Brain microvascular endothelial cell (primary cell): ENCODE results near the gene NIPAL4.
"Not testable (repeated sequence)": the region's sequence is repeated elsewhere in the genome, so short reads cannot be mapped to it uniquely, and the experiment has no call there.

Source experiments
- DNase-seq: peaks from one replicate; pipeline ENCODE4 v3.0.0-alpha.2; 2020
- H3K27ac ChIP-seq: fragments of 250-450 bp; sonication (Bioruptor Pico); 2 replicates; pipeline ENCODE4 v1.5.1; 2020; ENCODE audit warnings: mild to moderate bottlenecking, moderate library complexity
- H3K27me3 ChIP-seq: fragments of 250-450 bp; sonication (Bioruptor Pico); replicated peaks from 2 replicates; pipeline ENCODE4 v1.5.1; 2020; ENCODE audit warnings: mild to moderate bottlenecking
- H3K36me3 ChIP-seq: fragments of 250-450 bp; sonication (Bioruptor Pico); replicated peaks from 2 replicates; pipeline ENCODE4 v1.5.1; 2020; ENCODE audit warnings: mild to moderate bottlenecking
- H3K4me3 ChIP-seq: 2 replicates; pipeline ENCODE4 v1.5.1; 2011; ENCODE audit warnings: low read depth, mild to moderate bottlenecking, control low read depth, low read length, moderate library complexity
- in situ Hi-C: cut with HindIII; loops from 2 replicates; pipeline ENCODE4 v1.10.0; 2017; ENCODE audit warnings: low sequenced_read_pairs, low pct_ligation_motif_present
- TF ChIP-seq, protein P1 (sequence below): IDR thresholded peaks from 2 replicates; pipeline ENCODE4 v1.5.1; 2011; ENCODE audit warnings: low read depth, mild to moderate bottlenecking, moderate library complexity, low read length, control low read depth, inconsistent platforms; ENCODE audit errors: missing control alignments

The NIPAL4 gene

DNA sequence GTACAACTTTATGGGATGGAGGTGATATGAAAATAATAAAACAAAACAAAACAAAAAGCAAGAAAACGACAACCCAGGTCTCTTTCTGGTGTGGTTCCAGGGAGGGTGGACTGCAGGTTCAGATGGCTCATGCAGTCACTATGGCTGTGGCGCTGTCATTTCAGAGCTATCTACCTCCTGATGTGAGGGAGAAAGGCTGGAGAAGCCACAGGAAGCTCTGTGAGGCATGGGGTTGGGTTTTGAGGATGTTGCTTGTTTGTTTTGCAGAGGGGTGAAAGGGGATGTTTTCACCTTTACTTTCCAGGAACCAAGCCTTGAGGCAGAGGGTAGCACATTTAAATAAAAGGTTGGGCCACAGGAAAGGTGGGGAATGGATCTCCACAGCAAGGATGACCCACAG lies 18.7 kb downstream of the NIPAL4 start:
- DNase-seq, result no peak
- H3K27ac ChIP-seq, result no peak overlapping the region
- TF ChIP-seq, protein P1, sequence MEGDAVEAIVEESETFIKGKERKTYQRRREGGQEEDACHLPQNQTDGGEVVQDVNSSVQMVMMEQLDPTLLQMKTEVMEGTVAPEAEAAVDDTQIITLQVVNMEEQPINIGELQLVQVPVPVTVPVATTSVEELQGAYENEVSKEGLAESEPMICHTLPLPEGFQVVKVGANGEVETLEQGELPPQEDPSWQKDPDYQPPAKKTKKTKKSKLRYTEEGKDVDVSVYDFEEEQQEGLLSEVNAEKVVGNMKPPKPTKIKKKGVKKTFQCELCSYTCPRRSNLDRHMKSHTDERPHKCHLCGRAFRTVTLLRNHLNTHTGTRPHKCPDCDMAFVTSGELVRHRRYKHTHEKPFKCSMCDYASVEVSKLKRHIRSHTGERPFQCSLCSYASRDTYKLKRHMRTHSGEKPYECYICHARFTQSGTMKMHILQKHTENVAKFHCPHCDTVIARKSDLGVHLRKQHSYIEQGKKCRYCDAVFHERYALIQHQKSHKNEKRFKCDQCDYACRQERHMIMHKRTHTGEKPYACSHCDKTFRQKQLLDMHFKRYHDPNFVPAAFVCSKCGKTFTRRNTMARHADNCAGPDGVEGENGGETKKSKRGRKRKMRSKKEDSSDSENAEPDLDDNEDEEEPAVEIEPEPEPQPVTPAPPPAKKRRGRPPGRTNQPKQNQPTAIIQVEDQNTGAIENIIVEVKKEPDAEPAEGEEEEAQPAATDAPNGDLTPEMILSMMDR, result no peak
- peaks cover 76% of the 10 kb centered on the region for H3K36me3 ChIP-seq
- in situ Hi-C loops, result no loop called here
- no peak overlapping the region for H3K4me3 ChIP-seq
- no peaks in the 10 kb centered on the region for H3K27me3 ChIP-seq

DNA sequence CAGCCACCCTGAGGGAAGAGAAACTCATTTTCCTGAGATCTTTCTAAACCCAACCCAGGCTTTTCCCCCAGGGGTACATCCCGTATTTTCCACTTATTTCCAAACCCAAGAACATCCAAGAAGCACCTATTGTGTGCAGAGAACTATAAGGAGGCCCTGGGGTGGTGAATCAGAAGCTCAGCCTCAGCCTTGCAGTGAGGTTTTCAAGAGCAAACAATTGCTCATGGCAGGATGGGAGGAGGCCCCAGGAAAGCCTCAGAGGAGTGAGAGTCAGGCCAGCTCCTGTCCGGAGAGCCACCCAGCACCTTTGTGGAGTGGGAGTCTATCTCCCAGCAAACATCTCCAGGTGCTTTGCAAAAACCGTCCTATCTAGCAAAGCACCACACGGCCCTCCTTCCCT lies 19.2 kb downstream of the NIPAL4 start:
- in situ Hi-C loops, result no loop called here
- Histone ChIP-seq H3K27ac (peak overlapping the region; percentile 12), H3K36me3 (peaks cover 79% of the 10 kb centered on the region), H3K27me3 (no peaks in the 10 kb centered on the region), H3K4me3 (no peak overlapping the region)
- TF ChIP-seq, protein P1, result no peak
- DNase-seq, result peak; percentile 27

DNA sequence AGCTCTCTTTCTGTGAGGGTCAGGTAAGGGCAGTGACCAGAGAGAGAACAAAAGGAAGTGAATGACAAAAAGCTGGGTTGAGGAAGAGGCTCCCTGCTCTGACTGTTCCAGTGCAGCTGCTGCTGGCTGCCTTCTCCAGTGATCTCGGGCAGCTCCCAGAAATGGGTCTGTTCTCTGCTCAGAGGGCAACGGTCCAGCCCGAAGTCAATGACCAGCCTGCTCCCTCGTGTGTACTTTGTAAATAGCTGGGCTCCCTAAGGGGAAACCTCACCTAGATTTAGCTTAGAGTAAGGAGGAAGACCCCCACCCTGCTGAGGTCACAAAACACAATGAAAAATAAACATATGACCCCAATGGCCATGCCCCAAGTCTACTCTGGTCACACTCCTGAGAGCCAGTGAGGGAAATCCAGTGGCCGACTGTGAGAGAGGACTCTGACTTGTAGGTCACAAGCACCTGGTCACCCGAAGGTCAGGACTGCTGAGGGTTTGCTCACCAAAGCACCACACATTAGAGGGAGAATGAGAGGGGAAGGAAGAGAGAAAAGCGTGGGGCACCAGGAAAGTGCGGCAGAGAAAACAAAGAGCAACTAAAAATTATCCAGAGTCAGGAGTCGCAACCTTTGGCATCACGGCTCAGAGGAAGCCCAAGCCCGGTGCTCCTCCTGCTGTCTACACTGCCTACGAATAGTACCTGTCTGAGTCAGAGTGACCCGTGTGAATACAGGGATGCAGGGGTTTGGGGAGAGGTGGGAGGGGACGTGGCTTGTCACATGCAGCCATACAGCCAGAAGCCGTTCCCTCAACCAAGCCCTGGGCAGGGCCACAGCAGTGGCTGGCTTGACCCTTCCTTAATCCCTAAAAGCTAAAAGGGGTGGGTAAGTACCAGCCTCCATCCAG lies 19.8 kb downstream of the NIPAL4 start:
- in situ Hi-C loops, result no loop called here
- H3K36me3 ChIP-seq, result peaks cover 82% of the 10 kb centered on the region

DNA sequence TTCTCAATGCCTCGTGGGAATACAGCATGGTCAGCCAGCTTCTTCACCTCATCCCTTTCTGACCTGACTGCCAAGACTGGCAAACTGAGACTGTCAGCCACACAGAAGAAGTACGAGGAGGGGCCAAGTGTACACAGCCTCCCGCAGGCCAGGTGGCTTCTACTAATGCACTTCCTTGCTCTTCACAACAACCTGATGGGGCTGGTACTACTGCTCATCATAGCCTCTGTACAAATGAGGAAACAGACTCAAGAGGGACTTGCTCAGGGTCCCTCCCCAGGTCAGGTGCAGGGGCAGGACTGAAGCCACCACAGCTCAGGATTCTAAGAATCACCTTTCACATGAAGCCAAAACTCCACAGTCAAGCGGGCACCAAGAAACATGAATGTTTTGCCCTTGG lies 21.3 kb downstream of the NIPAL4 start:
- no peak overlapping the region for H3K27ac ChIP-seq
- in situ Hi-C loops, result no loop called here
- TF ChIP-seq, protein P1, result no peak
- DNase-seq, result no peak
- no peaks in the 10 kb centered on the region for H3K27me3 ChIP-seq
- no peak overlapping the region for H3K4me3 ChIP-seq
- peaks cover 83% of the 10 kb centered on the region for H3K36me3 ChIP-seq

More for the DNA sequence above, 19.8 kb downstream of the NIPAL4 start:
- Histone ChIP-seq H3K4me3 (no peak overlapping the region), H3K27ac (peak overlapping the region; percentile 12), H3K27me3 (no peaks in the 10 kb centered on the region)
- DNase-seq, result no peak
- TF ChIP-seq, protein P1, result no peak

DNA sequence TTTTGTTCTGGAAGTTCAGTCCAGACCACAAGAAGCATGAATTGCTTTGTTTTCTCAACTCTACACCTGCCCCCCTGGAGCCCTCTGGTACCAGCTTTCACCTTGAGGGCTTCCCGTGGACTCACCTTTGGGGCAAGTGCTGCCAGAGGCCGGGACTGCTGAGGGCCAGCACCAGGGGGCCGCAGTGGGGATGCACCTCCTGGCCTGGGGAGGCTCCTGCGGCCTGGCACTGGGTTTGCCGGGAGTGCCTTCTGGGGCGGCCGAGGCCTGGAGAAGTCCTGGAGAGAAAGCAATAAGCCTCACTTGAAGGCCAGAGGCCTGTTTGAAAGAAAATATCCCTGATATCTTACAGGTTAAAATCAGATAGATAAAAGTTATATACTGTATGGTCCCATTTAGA lies 21.7 kb downstream of the NIPAL4 start:
- no peak overlapping the region for H3K27ac ChIP-seq
- in situ Hi-C loops, result no loop called here
- no peak overlapping the region for H3K4me3 ChIP-seq
- no peak for DNase-seq
- H3K36me3 ChIP-seq, result peaks cover 86% of the 10 kb centered on the region
- TF ChIP-seq, protein P1, result no peak
- H3K27me3 ChIP-seq, result no peaks in the 10 kb centered on the region

DNA sequence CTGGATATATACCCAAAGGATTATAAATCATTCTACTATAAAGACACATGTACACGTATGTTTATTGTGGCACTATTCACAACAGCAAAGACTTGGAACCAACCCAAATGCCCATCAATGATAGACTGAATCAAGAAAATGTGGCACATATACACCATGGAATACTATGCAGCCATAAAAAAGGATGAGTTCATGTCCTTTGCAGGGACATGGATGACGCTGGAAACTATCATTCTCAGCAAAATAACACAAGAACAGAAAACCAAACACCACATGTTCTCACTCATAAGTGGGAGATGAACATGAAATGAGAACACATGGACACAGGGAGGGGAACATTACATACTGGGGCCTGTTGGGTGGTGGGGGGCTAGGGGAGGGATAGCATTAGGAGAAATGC lies 22.7 kb downstream of the NIPAL4 start:
- DNase-seq, H3K27me3 ChIP-seq, H3K27ac ChIP-seq, H3K4me3 ChIP-seq, in situ Hi-C loops: not testable (repeated sequence)
- H3K36me3 ChIP-seq, result peaks cover 90% of the 10 kb centered on the region
